ENCODE measurements around the gene GRID1.

The GRID1 gene

GRCh38 chr10:85645926-85646711, 720.5 kb downstream of the GRID1 start:
- Histone ChIP-seq H2AFZ (ENCODE audit: low read length) (no peak overlapping the region), H3K27me3 (ENCODE audit: insufficient read depth, low read length) (no peaks in the 10 kb centered on the region), H3K36me3 (ENCODE audit: insufficient read depth, low read length) (no peaks in the 10 kb centered on the region), H3K9me2 (ENCODE audit: low read depth, low read length) (no peaks in the 10 kb centered on the region), H4K20me1 (ENCODE audit: insufficient read depth, low read length) (no peaks in the 10 kb centered on the region), H3K4me1 (ENCODE audit: insufficient read depth, low read length, severe bottlenecking) (no peaks in the 10 kb centered on the region), H3K79me2 (ENCODE audit: insufficient read depth, low read length) (no peaks in the 10 kb centered on the region), H3F3A (ENCODE audit: insufficient read depth, low read length) (no peaks in the 10 kb centered on the region), H3K4me3 (ENCODE audit: low read depth, low read length, poor library complexity, severe bottlenecking) (no peak overlapping the region), H3K4me2 (ENCODE audit: low read length) (no peak overlapping the region), H3K9me3 (ENCODE audit: low read length) (no peaks in the 10 kb centered on the region), H3K27ac (ENCODE audit: low read depth, low read length, poor library complexity, severe bottlenecking) (no peak overlapping the region), H3K9ac (ENCODE audit: low read length) (no peak overlapping the region)
- TF ChIP-seq CTCF (IDR thresholded peaks at IDR 0.05; ENCODE audit: low read length) (no peak), EZH2 (IDR thresholded peaks at IDR 0.05; ENCODE audit: borderline replicate concordance, low read length) (no peak)

GRCh38 chr10:85645053-85645452, 721.5 kb downstream of the GRID1 start:
- TF ChIP-seq EZH2 (IDR thresholded peaks at IDR 0.05; ENCODE audit: borderline replicate concordance, low read length), result no peak
- no peak for TF ChIP-seq CTCF (IDR thresholded peaks at IDR 0.05; ENCODE audit: low read length)
- Histone ChIP-seq H3K4me2 (ENCODE audit: low read length) (no peak overlapping the region), H3K27ac (ENCODE audit: low read depth, low read length, poor library complexity, severe bottlenecking) (no peak overlapping the region)

DNA sequence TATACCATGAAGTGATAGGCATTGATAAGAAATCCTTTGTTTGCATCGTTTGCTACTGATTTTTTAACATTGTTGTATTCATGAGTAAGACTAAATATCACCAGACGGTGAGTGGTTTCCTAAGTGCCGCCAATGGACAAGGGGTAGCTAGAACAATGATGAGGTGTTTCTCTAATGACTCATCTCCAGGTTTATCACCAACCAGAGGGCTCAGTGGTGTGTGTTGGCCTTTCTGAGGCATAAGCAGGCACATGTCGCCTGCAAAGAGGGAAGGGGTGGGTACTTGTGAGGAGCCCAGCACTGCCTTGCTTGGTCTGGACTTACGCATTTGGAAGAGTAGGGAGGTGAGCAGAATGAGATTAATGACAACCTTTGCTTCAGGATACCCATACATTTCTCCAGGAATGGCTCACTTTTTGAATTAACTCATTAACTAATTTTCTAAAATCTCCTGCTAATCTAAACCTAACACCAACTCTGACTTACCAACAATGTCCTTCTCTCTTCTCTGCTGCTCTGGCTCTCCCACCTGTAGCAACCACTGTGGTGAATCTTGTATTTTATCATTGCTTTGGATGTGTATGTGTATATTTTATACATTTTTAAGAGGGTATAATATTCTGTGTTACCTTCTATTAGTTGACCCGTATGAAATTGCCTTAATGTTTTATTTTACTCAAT, 722.6 kb downstream of the GRID1 start:
- H3K9me2 ChIP-seq (ENCODE audit: low read depth, low read length), result no peaks in the 10 kb centered on the region
- no peaks in the 10 kb centered on the region for H3F3A ChIP-seq (ENCODE audit: insufficient read depth, low read length)
- H3K4me2 ChIP-seq (ENCODE audit: low read length), result no peak overlapping the region
- no peaks in the 10 kb centered on the region for H3K9me3 ChIP-seq (ENCODE audit: low read length)
- H4K20me1 ChIP-seq (ENCODE audit: insufficient read depth, low read length), result no peaks in the 10 kb centered on the region
- no peak overlapping the region for H3K4me3 ChIP-seq (ENCODE audit: low read depth, low read length, poor library complexity, severe bottlenecking)
- no peaks in the 10 kb centered on the region for H3K27me3 ChIP-seq (ENCODE audit: insufficient read depth, low read length)
- TF ChIP-seq EZH2 (IDR thresholded peaks at IDR 0.05; ENCODE audit: borderline replicate concordance, low read length), result no peak
- H3K36me3 ChIP-seq (ENCODE audit: insufficient read depth, low read length), result no peaks in the 10 kb centered on the region
- no peaks in the 10 kb centered on the region for H3K4me1 ChIP-seq (ENCODE audit: insufficient read depth, low read length, severe bottlenecking)
- H2AFZ ChIP-seq (ENCODE audit: low read length), result no peak overlapping the region
- no peak overlapping the region for H3K27ac ChIP-seq (ENCODE audit: low read depth, low read length, poor library complexity, severe bottlenecking)
- H3K9ac ChIP-seq (ENCODE audit: low read length), result no peak overlapping the region
- no peaks in the 10 kb centered on the region for H3K79me2 ChIP-seq (ENCODE audit: insufficient read depth, low read length)

More at GRCh38 chr10:85645053-85645452, 721.5 kb downstream of the GRID1 start:
- Histone ChIP-seq H3K9ac (ENCODE audit: low read length) (no peak overlapping the region), H3K79me2 (ENCODE audit: insufficient read depth, low read length) (no peaks in the 10 kb centered on the region), H3K9me2 (ENCODE audit: low read depth, low read length) (no peaks in the 10 kb centered on the region), H3K9me3 (ENCODE audit: low read length) (no peaks in the 10 kb centered on the region), H2AFZ (ENCODE audit: low read length) (no peak overlapping the region), H4K20me1 (ENCODE audit: insufficient read depth, low read length) (no peaks in the 10 kb centered on the region), H3K4me3 (ENCODE audit: low read depth, low read length, poor library complexity, severe bottlenecking) (no peak overlapping the region), H3K36me3 (ENCODE audit: insufficient read depth, low read length) (no peaks in the 10 kb centered on the region), H3K27me3 (ENCODE audit: insufficient read depth, low read length) (no peaks in the 10 kb centered on the region), H3K4me1 (ENCODE audit: insufficient read depth, low read length, severe bottlenecking) (no peaks in the 10 kb centered on the region), H3F3A (ENCODE audit: insufficient read depth, low read length) (no peaks in the 10 kb centered on the region)
